HCT116 (cell line): Measurements from ENCODE around the gene FAM53B. TPM values are rescaled to one million over a fixed set of nuclear protein-coding genes. Genes with fewer than 3 reads are reported as not detected.

Experiments used
- ATAC-seq: fragments of 200-7000 bp; cut with Tn5 transposase; 2 replicates; pipeline ENCODE4 v1.9.1; 2020; ENCODE audit warnings: mild to moderate bottlenecking, moderate library complexity
- BruUV-seq: library from RNA; stranded (reverse); fragments of 400-500 nt; replicated peaks from 2 replicates; lab custom pipeline; 2021; lab: Mats Ljungman, UMichigan
- CTCF ChIA-PET: fragments of 300-600 bp; sonication (Branson Sonifier 250); formaldehyde crosslinking; loops from one replicate; lab custom pipeline; 2021; ENCODE audit warnings: antibody characterized with exemption; lab: Charles Lee
- POLR2A ChIA-PET: fragments of 300-600, 350-600 bp; sonication (Branson Sonifier 250); formaldehyde crosslinking; loops from one replicate; lab custom pipeline; 2021; ENCODE audit warnings: antibody characterized with exemption; lab: Charles Lee
- RAD21 ChIA-PET, 2 experiments: fragments of 300-600 bp; sonication (Branson Sonifier 250); formaldehyde crosslinking; loops; one replicate each; lab custom pipeline; 2023; ENCODE audit warnings: low total read pairs in 2 of 2; ENCODE audit not compliant: uncharacterized antibody in 2 of 2, unreplicated experiment in 2 of 2, low non-redundant PET in 1 of 2; lab: Charles Lee
- DNase-seq: peaks from one replicate; pipeline ENCODE4 v3.0.0-alpha.2; 2010; ENCODE audit warnings: low read depth, low spot score
- H2AFZ ChIP-seq: fragments of 200-600 bp; shearing (Covaris generic), sonication (generic); 2 replicates; pipeline ENCODE4 v1.6.1; 2017; ENCODE audit warnings: low read depth, mixed run types, mixed read lengths, antibody characterized with exemption, low read length; ENCODE audit not compliant: poor library complexity, severe bottlenecking
- H3K27ac ChIP-seq: 2 replicates; pipeline ENCODE4 v1.5.1; 2012; ENCODE audit warnings: low read depth, low read length
- H3K27me3 ChIP-seq: fragments of 200-600 bp; sonication (generic); 2 replicates; pipeline ENCODE4 v1.6.1; 2016; ENCODE audit warnings: mixed run types, low read length, mixed read lengths; ENCODE audit not compliant: insufficient read depth
- H3K36me3 ChIP-seq, 2 experiments: fragments of 200-500 bp in 1 of 2; fragments of 200-600 bp in 1 of 2; sonication (Bioruptor generic) in 1 of 2; sonication (generic) in 1 of 2; 2 replicates each; pipeline versions ENCODE4 v1.5.1 to v1.6.1; 2014 to 2016; ENCODE audit warnings: low read length in 2 of 2, inconsistent platforms in 1 of 2, mixed read lengths in 1 of 2, mixed run types in 1 of 2; ENCODE audit not compliant: insufficient read depth in 2 of 2, control insufficient read depth in 1 of 2
- H3K4me1 ChIP-seq, 2 experiments: fragments of 200-600 bp in 1 of 2; sonication (generic) in 1 of 2; 2 replicates each; pipeline versions ENCODE4 v1.5.1 to v1.6.1; 2012 to 2017; ENCODE audit warnings: low read length in 2 of 2, inconsistent platforms in 1 of 2, mild to moderate bottlenecking in 1 of 2, mixed read lengths in 1 of 2, mixed run types in 1 of 2, moderate library complexity in 1 of 2; ENCODE audit not compliant: insufficient read depth in 2 of 2, control insufficient read depth in 1 of 2
- H3K4me2 ChIP-seq: fragments of 200-600 bp; sonication (generic); 2 replicates; pipeline ENCODE4 v1.6.1; 2017; ENCODE audit warnings: mixed run types, low read length, mixed read lengths
- H3K4me3 ChIP-seq, 2 experiments: fragments of 200-600 bp in 1 of 2; sonication (generic) in 1 of 2; replicated peaks in 1 of 2; 2 replicates each; pipeline ENCODE4 v1.5.1; 2011 to 2016; ENCODE audit warnings: low read length in 2 of 2, control low read depth in 1 of 2, low read depth in 1 of 2, mild to moderate bottlenecking in 1 of 2, mixed read lengths in 1 of 2, mixed run types in 1 of 2
- H3K79me2 ChIP-seq: fragments of 200-600 bp; sonication (generic); 2 replicates; pipeline ENCODE4 v1.6.1; 2017; ENCODE audit warnings: mild to moderate bottlenecking, mixed run types, low read length, moderate library complexity, mixed read lengths; ENCODE audit not compliant: insufficient read depth
- H3K9ac ChIP-seq: fragments of 200-600 bp; sonication (generic); 2 replicates; pipeline ENCODE4 v1.6.1; 2016; ENCODE audit warnings: low read length, mixed read lengths
- H3K9me2 ChIP-seq: fragments of 200-600 bp; sonication (generic), shearing (Covaris generic); 2 replicates; pipeline ENCODE4 v1.6.1; 2017; ENCODE audit warnings: mixed run types, mild to moderate bottlenecking, moderate library complexity; ENCODE audit not compliant: insufficient read depth
- H3K9me3 ChIP-seq, 2 experiments: fragments of 200-500 bp in 1 of 2; fragments of 200-600 bp in 1 of 2; sonication (Bioruptor generic) in 1 of 2; sonication (generic) in 1 of 2; 2 replicates each; pipeline ENCODE4 v1.6.1; 2014 to 2017; ENCODE audit warnings: low read length in 2 of 2, mixed read lengths in 2 of 2, inconsistent platforms in 1 of 2, low read depth in 1 of 2, mild to moderate bottlenecking in 1 of 2, mixed run types in 1 of 2, moderate library complexity in 1 of 2; ENCODE audit not compliant: control insufficient read depth in 1 of 2, insufficient read depth in 1 of 2
- H4K20me1 ChIP-seq: fragments of 200-600 bp; sonication (generic), shearing (Covaris generic); 2 replicates; pipeline ENCODE4 v1.6.1; 2017; ENCODE audit warnings: mixed run types, mild to moderate bottlenecking, moderate library complexity; ENCODE audit not compliant: insufficient read depth
- ATF3 ChIP-seq: IDR thresholded peaks from 2 replicates; pipeline ENCODE4 v1.6.1; 2012
- CTCF ChIP-seq, 3 experiments: fragments of 200-600 bp in 1 of 3; sonication (generic) in 1 of 3; IDR thresholded peaks in 2 of 3; conservative IDR thresholded peaks in 1 of 3; 2 replicates each; pipeline ENCODE4 v1.5.1; 2012 to 2017; ENCODE audit warnings: low read depth in 2 of 3, low read length in 2 of 3, antibody characterized with exemption in 1 of 3, borderline replicate concordance in 1 of 3, control low read depth in 1 of 3, mild to moderate bottlenecking in 1 of 3, mixed read lengths in 1 of 3, mixed run types in 1 of 3, moderate library complexity in 1 of 3; ENCODE audit not compliant: insufficient read depth in 1 of 3
- EGR1 ChIP-seq: IDR thresholded peaks from 2 replicates; pipeline ENCODE4 v1.6.1; 2012; ENCODE audit warnings: low read depth
- ELF1 ChIP-seq: IDR thresholded peaks from 2 replicates; pipeline ENCODE4 v1.6.1; 2012; ENCODE audit warnings: low read depth, borderline replicate concordance
- EZH2 ChIP-seq: fragments of 200-600 bp; sonication (generic); IDR thresholded peaks from 2 replicates; pipeline ENCODE4 v1.6.1; 2017; ENCODE audit warnings: antibody characterized with exemption, mixed run types
- EZH2phosphoT487 ChIP-seq: fragments of 200-600 bp; IDR thresholded peaks from 2 replicates; pipeline ENCODE4 v1.6.1; 2018; ENCODE audit warnings: antibody characterized with exemption, borderline replicate concordance
- JUND ChIP-seq: IDR thresholded peaks from 2 replicates; pipeline ENCODE4 v1.6.1; 2012
- REST ChIP-seq: IDR thresholded peaks from 2 replicates; pipeline ENCODE4 v1.6.1; 2012; ENCODE audit warnings: low read depth
- SP1 ChIP-seq: IDR thresholded peaks from 2 replicates; pipeline ENCODE4 v1.6.1; 2012; ENCODE audit warnings: low read depth
- SRF ChIP-seq: IDR thresholded peaks from 2 replicates; pipeline ENCODE4 v1.6.1; 2012; ENCODE audit warnings: low read depth
- YY1 ChIP-seq: IDR thresholded peaks from 2 replicates; pipeline ENCODE4 v1.6.1; 2011; ENCODE audit warnings: low read length, low read depth, moderate library complexity, mild to moderate bottlenecking; ENCODE audit not compliant: insufficient replicate concordance; ENCODE audit errors: extremely low read depth
- ZBTB33 ChIP-seq: IDR thresholded peaks from 2 replicates; pipeline ENCODE4 v1.6.1; 2011; ENCODE audit warnings: mild to moderate bottlenecking, low read length, moderate library complexity; ENCODE audit not compliant: insufficient replicate concordance; ENCODE audit errors: extremely low read depth
- ZFX ChIP-seq: fragments of 450-650 bp; IDR thresholded peaks from 2 replicates; pipeline ENCODE4 v1.6.1; 2017
- intact Hi-C: fragments of 100-400 bp; cut with micrococcal nuclease; formaldehyde crosslinking; loops from 2 replicates; pipeline ENCODE4 v1.10.0; 2022
- total RNA-seq: library from RNA; stranded (reverse); gene quantifications from one replicate; pipeline ENCODE4 v1.2.1, GENCODE V29; 2021; ENCODE audit not compliant: unreplicated experiment

FAM53B gene
- total RNA-seq, 1 experiment from 2014 or later = 19.6 TPM

GRCh38 chr10:124732931-124733570 lies 11.1 kb downstream of the FAM53B start (continued):
- TF ChIP-seq EZH2 (no peak), REST (no peak), YY1 (no peak)

- Histone ChIP-seq H3K79me2 (no peaks in the 10 kb centered on the region), H3K4me1 (peaks cover 2 to 3% of the 10 kb centered on the region in 2 experiments; a peak in 2 of 4 replicates), H3K27me3 (no peaks in the 10 kb centered on the region), H3K4me2 (no peak overlapping the region), H3K27ac (no peak overlapping the region), H2AFZ (no peak overlapping the region), H3K4me3 (no peak overlapping the region), H3K9me2 (no peaks in the 10 kb centered on the region), H4K20me1 (no peaks in the 10 kb centered on the region), H3K9me3 (no peaks in the 10 kb centered on the region), H3K9ac (no peak overlapping the region), H3K36me3 (no peaks in the 10 kb centered on the region)
- intact Hi-C loops = no loop called here
- CTCF ChIA-PET = interaction anchor here (0.7 kb wide), 1 partner anchor 201 kb away, joined by 3 read pairs; no protein-coding TSS in a partner anchor
- POLR2A ChIA-PET = no interaction called here
- no peak for DNase-seq
- ATAC-seq = no peak
- no TSS peak for BruUV-seq
- RAD21 ChIA-PET = no interaction called here
- no peak for TF ChIP-seq CTCF (IDR thresholded peaks at IDR 0.05 in 2 of 3, conservative IDR thresholded peaks at IDR 0.05 in 1 of 3; ENCODE audit: borderline replicate concordance in 1 of 3, insufficient read depth in 1 of 3, low read depth in 2 of 3, low read length in 2 of 3)
- no peak for TF ChIP-seq EZH2phosphoT487
- no peak for TF ChIP-seq SP1
- TF ChIP-seq JUND = no peak
- TF ChIP-seq ATF3 = no peak
- TF ChIP-seq ZFX = no peak
- TF ChIP-seq ELF1 = no peak
- TF ChIP-seq ZBTB33 = no peak
- no peak for TF ChIP-seq SRF
- TF ChIP-seq EGR1 = no peak
Measured at GRCh38 chr10:124731551-124731950, 12.6 kb downstream of the FAM53B start.
